Mesodermal cell (in vitro differentiated cells): ENCODE results near the gene C17orf100.
"Not testable (repeated sequence)": the region's sequence is repeated elsewhere in the genome, so short reads cannot be mapped to it uniquely, and the experiment has no call there.

Experiments
- H3K27ac ChIP-seq: 2 replicates; pipeline ENCODE4 v1.7.0; 2013; ENCODE audit warnings: mild to moderate bottlenecking, low read depth, low read length, moderate library complexity; ENCODE audit not compliant: severe bottlenecking
- H3K36me3 ChIP-seq: 2 replicates; pipeline ENCODE4 v1.7.1; 2013; ENCODE audit warnings: mild to moderate bottlenecking, low read length, moderate library complexity; ENCODE audit not compliant: control insufficient read depth, insufficient read depth
- H3K4me1 ChIP-seq: one replicate; pipeline ENCODE4 v1.7.1; 2013; ENCODE audit warnings: mild to moderate bottlenecking, low read length; ENCODE audit not compliant: insufficient read depth, control insufficient read depth, poor library complexity, severe bottlenecking
- H3K4me3 ChIP-seq: 2 replicates; pipeline ENCODE4 v1.7.0; 2013; ENCODE audit warnings: low read length, control low read depth, mild to moderate bottlenecking; ENCODE audit not compliant: insufficient read depth, poor library complexity, severe bottlenecking; ENCODE audit errors: extremely low read depth
- H3K9me3 ChIP-seq: 2 replicates; pipeline ENCODE4 v1.7.1; 2013; ENCODE audit warnings: mild to moderate bottlenecking, low read length, moderate library complexity; ENCODE audit not compliant: control insufficient read depth
- WGBS, 2 experiments: methylation state at CpG; one replicate each; pipeline ENCODE4 v1.1.5; 2013; ENCODE audit warnings: missing lambda C conversion rate in 2 of 2; ENCODE audit not compliant: insufficient coverage in 2 of 2; 5-methylcytosine and 5-hydroxymethylcytosine counted together

C17orf100 gene

GRCh38 chr17:6691958-6692357, 40.4 kb downstream of the C17orf100 start:
- not testable (repeated sequence) for H3K9me3 ChIP-seq, H3K4me1 ChIP-seq, H3K27ac ChIP-seq, H3K36me3 ChIP-seq, H3K4me3 ChIP-seq
- 73 to 91% methylated on average over 5 to 6 of the region's 6 CpGs for WGBS, 2 experiments

- Histone ChIP-seq H3K27ac (no peak overlapping the region), H3K4me1 (no peaks in the 10 kb centered on the region), H3K9me3 (no peaks in the 10 kb centered on the region), H3K36me3 (no peaks in the 10 kb centered on the region), H3K4me3 (no peak overlapping the region)
- WGBS, 2 experiments, result 76 to 96% methylated on average over 2 of the region's 2 CpGs
These were observed 43.5 kb downstream of the C17orf100 start for GRCh38 chr17:6695051-6695450.

GRCh38 chr17:6695565-6695964, 44.0 kb downstream of the C17orf100 start:
- WGBS, 2 experiments, result 83 to 90% methylated on average over 12 to 13 of the region's 13 CpGs
- no peaks in the 10 kb centered on the region for H3K36me3 ChIP-seq
- H3K4me1 ChIP-seq, result peaks cover 4% of the 10 kb centered on the region
- no peak overlapping the region for H3K4me3 ChIP-seq
- H3K27ac ChIP-seq, result no peak overlapping the region
- H3K9me3 ChIP-seq, result no peaks in the 10 kb centered on the region

- H3K9me3 ChIP-seq, result no peaks in the 10 kb centered on the region
- H3K4me3 ChIP-seq, result no peak overlapping the region
- H3K27ac ChIP-seq, result no peak overlapping the region
- WGBS, 2 experiments, result 77 to 88% methylated on average over 5 of the region's 5 CpGs
- peaks cover 6% of the 10 kb centered on the region for H3K4me1 ChIP-seq
- H3K36me3 ChIP-seq, result no peaks in the 10 kb centered on the region
These were observed 45.3 kb downstream of the C17orf100 start for GRCh38 chr17:6696906-6697305.

- H3K4me1 ChIP-seq, result peaks cover 6% of the 10 kb centered on the region
- H3K36me3 ChIP-seq, result no peaks in the 10 kb centered on the region
- H3K9me3 ChIP-seq, result no peaks in the 10 kb centered on the region
- H3K4me3 ChIP-seq, result no peak overlapping the region
- WGBS, 2 experiments, result 89% methylated on average over 9 to 11 of the region's 11 CpGs
- H3K27ac ChIP-seq, result no peak overlapping the region
These were observed 46.4 kb downstream of the C17orf100 start for GRCh38 chr17:6698004-6698403.

GRCh38 chr17:6699997-6700947, 48.7 kb downstream of the C17orf100 start:
- H3K9me3 ChIP-seq, result no peaks in the 10 kb centered on the region
- H3K4me3 ChIP-seq, result no peak overlapping the region
- no peak overlapping the region for H3K27ac ChIP-seq
- peaks cover 6% of the 10 kb centered on the region for H3K4me1 ChIP-seq
- no peaks in the 10 kb centered on the region for H3K36me3 ChIP-seq
- WGBS, 2 experiments, result 81 to 86% methylated on average over 15 to 16 of the region's 16 CpGs

- no peaks in the 10 kb centered on the region for H3K36me3 ChIP-seq
- H3K27ac ChIP-seq, result no peak overlapping the region
- no peaks in the 10 kb centered on the region for H3K9me3 ChIP-seq
- 92 to 95% methylated on average over 4 to 5 of the region's 8 CpGs for WGBS, 2 experiments
- H3K4me3 ChIP-seq, result no peak overlapping the region
- H3K4me1 ChIP-seq, result peaks cover 6% of the 10 kb centered on the region
These were observed 49.4 kb downstream of the C17orf100 start for GRCh38 chr17:6700948-6701307.

GRCh38 chr17:6701719-6702118, 50.2 kb downstream of the C17orf100 start:
- H3K4me1 ChIP-seq, result peaks cover 6% of the 10 kb centered on the region
- H3K9me3 ChIP-seq, result no peaks in the 10 kb centered on the region
- 30 to 54% methylated on average over 2 to 5 of the region's 11 CpGs for WGBS, 2 experiments

GRCh38 chr17:6702567-6703215, 51.1 kb downstream of the C17orf100 start:
- Histone ChIP-seq H3K4me3 (no peak overlapping the region), H3K36me3 (no peaks in the 10 kb centered on the region), H3K4me1 (peaks cover 6% of the 10 kb centered on the region), H3K9me3 (no peaks in the 10 kb centered on the region), H3K27ac (no peak overlapping the region)
- WGBS, 2 experiments, result 93 to 95% methylated on average over 15 to 16 of the region's 16 CpGs

More at GRCh38 chr17:6701719-6702118, 50.2 kb downstream of the C17orf100 start:
- Histone ChIP-seq H3K27ac (no peak overlapping the region), H3K4me3 (no peak overlapping the region), H3K36me3 (no peaks in the 10 kb centered on the region)
